ENCODE data around the gene FGD6. TPM values are rescaled to one million over a fixed set of nuclear protein-coding genes. Genes with fewer than 3 reads are reported as not detected.
"Not testable (repeated sequence)": the region's sequence is repeated elsewhere in the genome, so short reads cannot be mapped to it uniquely, and the experiment has no call there.

FGD6 gene
- total and polyA plus RNA-seq, 2 of the 4 experiments (the other 2 are of a cell fraction) = 2.6 to 9.5 TPM

DNA sequence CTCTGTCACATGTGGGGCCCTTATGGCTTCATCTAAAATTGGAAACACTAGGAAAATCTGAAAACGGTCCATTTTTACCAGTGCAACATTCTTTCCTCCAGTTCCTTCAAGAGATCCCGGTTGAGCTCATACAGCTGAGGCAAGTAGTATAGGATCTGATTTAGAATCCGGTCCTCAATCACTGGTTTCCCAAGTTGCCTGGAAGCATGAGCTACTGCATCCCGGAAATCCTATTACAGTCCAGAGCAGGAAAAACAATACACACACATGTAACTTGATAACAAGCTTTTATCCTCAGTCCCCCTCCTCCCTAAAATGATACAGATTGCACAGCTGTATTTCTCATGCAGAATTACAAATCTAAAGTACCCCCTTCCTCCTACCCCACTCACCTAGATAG, 76.0 kb downstream of the FGD6 start:
- no peak overlapping the region for H3K9ac ChIP-seq (ENCODE audit: low read depth, low read length)
- no peak overlapping the region for H3K4ac ChIP-seq (ENCODE audit: low read depth, low read length)
- no peak overlapping the region for H4K5ac ChIP-seq (ENCODE audit: low read depth, low read length)
- no peaks in the 10 kb centered on the region for H3K27me3 ChIP-seq (ENCODE audit: control insufficient read depth, insufficient read depth, low read length)
- no peak overlapping the region for H4K8ac ChIP-seq (ENCODE audit: low read depth in 2 of 2, low read length in 2 of 2)
- no peaks in the 10 kb centered on the region for H3K9me3 ChIP-seq (ENCODE audit: control insufficient read depth, insufficient read depth, low read length)
- no peak for ATAC-seq (ENCODE audit: low read depth)
- ChIA-PET CTCF (interaction anchor here (1.2 kb wide), 1 partner anchor 23 kb away, joined by 3 read pairs; no protein-coding TSS in a partner anchor), POLR2A (ENCODE audit: unreplicated experiment) (no interaction called here)
- no peak overlapping the region for H3K23ac ChIP-seq (ENCODE audit: low read depth, low read length)
- H3K14ac ChIP-seq (replicated peaks; ENCODE audit: low read depth, low read length) = no peak overlapping the region
- dilution Hi-C loops (cut with HindIII; ENCODE audit: low sequenced_read_pairs, unreplicated experiment) = no loop called here
- H2BK120ac ChIP-seq (ENCODE audit: low read depth, low read length) = no peak overlapping the region
- no peak overlapping the region for H2AK5ac ChIP-seq (ENCODE audit: low read depth, low read length)
- H4K91ac ChIP-seq (ENCODE audit: insufficient read depth, low read depth, low read length) = no peak overlapping the region
- DNase-seq = no peak
- no peak overlapping the region for H3K18ac ChIP-seq (ENCODE audit: low read depth, low read length)
- H2AFZ ChIP-seq (replicated peaks; ENCODE audit: low read length, poor library complexity) = no peak overlapping the region
- peaks cover 7% of the 10 kb centered on the region for H3K36me3 ChIP-seq (ENCODE audit: control insufficient read depth, insufficient read depth, low read length)
- BruUV-seq (replicated peaks) = no TSS peak
- WGBS, 2 experiments (ENCODE audit: extremely low coverage in 2 of 2, insufficient read length in 1 of 2) = 81% methylated on average over 2 of the region's 4 CpGs; no CpG with 5 or more reads in 1 of the 2 experiments
- H2BK5ac ChIP-seq (ENCODE audit: low read depth, low read length, poor library complexity, severe bottlenecking) = no peak overlapping the region
- no peaks in the 10 kb centered on the region for H4K20me1 ChIP-seq (ENCODE audit: insufficient read depth, low read length)
- no peak overlapping the region for H2BK20ac ChIP-seq (ENCODE audit: low read depth, low read length)
- no peaks in the 10 kb centered on the region for H3K79me1 ChIP-seq (ENCODE audit: low read depth in 1 of 2, low read length in 2 of 2)
- no peak overlapping the region for H3K4me3 ChIP-seq (ENCODE audit: insufficient read depth, low read depth, low read length)
- no peaks in the 10 kb centered on the region for H3K9me1 ChIP-seq (ENCODE audit: insufficient read depth, low read length)
- H2BK15ac ChIP-seq (ENCODE audit: low read depth, low read length) = no peak overlapping the region
- H2AK9ac ChIP-seq (replicated peaks; ENCODE audit: low read depth, low read length, poor library complexity) = no peak overlapping the region
- no peak overlapping the region for H3K4me2 ChIP-seq (ENCODE audit: low read depth, low read length)
- no peak overlapping the region for H3K27ac ChIP-seq (ENCODE audit: insufficient read depth, low read length)
- H3K4me1 ChIP-seq (ENCODE audit: control insufficient read depth, insufficient read depth, low read length) = peaks cover 4% of the 10 kb centered on the region
- TF ChIP-seq NFE2L2 (IDR thresholded peaks at IDR 0.05; ENCODE audit: low read depth, low read length) (no peak), CHD1 (IDR thresholded peaks at IDR 0.05; ENCODE audit: low read depth, low read length) (no peak), RCOR1 (IDR thresholded peaks at IDR 0.05; ENCODE audit: insufficient replicate concordance, low read length) (no peak), MXI1 (IDR thresholded peaks at IDR 0.05; ENCODE audit: borderline replicate concordance, low read depth, low read length) (no peak), POLR2A (IDR thresholded peaks at IDR 0.05; ENCODE audit: low read depth, low read length) (no peak), BHLHE40 (IDR thresholded peaks at IDR 0.05; ENCODE audit: low read depth, low read length) (no peak), RAD21 (IDR thresholded peaks at IDR 0.05; ENCODE audit: low read length) (no peak)
- TF ChIP-seq, protein P1, sequence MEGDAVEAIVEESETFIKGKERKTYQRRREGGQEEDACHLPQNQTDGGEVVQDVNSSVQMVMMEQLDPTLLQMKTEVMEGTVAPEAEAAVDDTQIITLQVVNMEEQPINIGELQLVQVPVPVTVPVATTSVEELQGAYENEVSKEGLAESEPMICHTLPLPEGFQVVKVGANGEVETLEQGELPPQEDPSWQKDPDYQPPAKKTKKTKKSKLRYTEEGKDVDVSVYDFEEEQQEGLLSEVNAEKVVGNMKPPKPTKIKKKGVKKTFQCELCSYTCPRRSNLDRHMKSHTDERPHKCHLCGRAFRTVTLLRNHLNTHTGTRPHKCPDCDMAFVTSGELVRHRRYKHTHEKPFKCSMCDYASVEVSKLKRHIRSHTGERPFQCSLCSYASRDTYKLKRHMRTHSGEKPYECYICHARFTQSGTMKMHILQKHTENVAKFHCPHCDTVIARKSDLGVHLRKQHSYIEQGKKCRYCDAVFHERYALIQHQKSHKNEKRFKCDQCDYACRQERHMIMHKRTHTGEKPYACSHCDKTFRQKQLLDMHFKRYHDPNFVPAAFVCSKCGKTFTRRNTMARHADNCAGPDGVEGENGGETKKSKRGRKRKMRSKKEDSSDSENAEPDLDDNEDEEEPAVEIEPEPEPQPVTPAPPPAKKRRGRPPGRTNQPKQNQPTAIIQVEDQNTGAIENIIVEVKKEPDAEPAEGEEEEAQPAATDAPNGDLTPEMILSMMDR (conservative IDR thresholded peaks at IDR 0.05; ENCODE audit: low read depth, low read length) = no peak
- in situ Hi-C loops (cut with MboI; ENCODE audit: low sequenced_read_pairs) = no loop called here
- H3K56ac ChIP-seq (ENCODE audit: extremely low read depth, insufficient read depth, low read length) = no peak overlapping the region
- intact Hi-C loops (cut with micrococcal nuclease) = no loop called here

DNA sequence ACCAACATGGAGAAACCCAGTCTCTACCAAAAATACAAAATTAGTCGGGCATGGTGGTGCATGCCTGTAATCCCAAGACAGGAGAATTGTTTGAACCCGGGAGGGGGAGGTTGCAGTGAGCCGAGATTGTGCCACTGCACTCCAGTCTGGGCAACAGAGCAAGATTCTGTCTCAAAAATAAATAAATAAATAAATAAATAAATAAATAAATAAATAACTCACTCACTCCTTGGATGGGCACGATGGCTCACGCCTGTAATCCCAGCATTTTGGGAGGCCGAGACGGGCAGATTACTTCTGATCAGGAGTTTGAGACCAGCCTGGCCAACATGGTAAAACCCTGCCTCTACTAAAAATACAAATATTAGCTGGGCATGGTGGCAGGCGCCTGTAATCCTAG, 79.2 kb downstream of the FGD6 start:
- H3K9ac ChIP-seq (ENCODE audit: low read depth, low read length); H2AK5ac ChIP-seq (ENCODE audit: low read depth, low read length); H3K27ac ChIP-seq (ENCODE audit: insufficient read depth, low read length); H2AFZ ChIP-seq (replicated peaks; ENCODE audit: low read length, poor library complexity); H4K5ac ChIP-seq (ENCODE audit: low read depth, low read length); H3K9me1 ChIP-seq (ENCODE audit: insufficient read depth, low read length); H3K27me3 ChIP-seq (ENCODE audit: control insufficient read depth, insufficient read depth, low read length); H4K91ac ChIP-seq (ENCODE audit: insufficient read depth, low read depth, low read length); POLR2A ChIA-PET (ENCODE audit: unreplicated experiment); H3K4me1 ChIP-seq (ENCODE audit: control insufficient read depth, insufficient read depth, low read length); H3K4me3 ChIP-seq (ENCODE audit: insufficient read depth, low read depth, low read length); H2BK120ac ChIP-seq (ENCODE audit: low read depth, low read length); dilution Hi-C loops (cut with HindIII; ENCODE audit: low sequenced_read_pairs, unreplicated experiment); H3K56ac ChIP-seq (ENCODE audit: extremely low read depth, insufficient read depth, low read length); H2BK5ac ChIP-seq (ENCODE audit: low read depth, low read length, poor library complexity, severe bottlenecking); H2BK15ac ChIP-seq (ENCODE audit: low read depth, low read length); H3K4me2 ChIP-seq (ENCODE audit: low read depth, low read length); BruUV-seq (replicated peaks); H4K8ac ChIP-seq (ENCODE audit: low read depth in 2 of 2, low read length in 2 of 2); H3K18ac ChIP-seq (ENCODE audit: low read depth, low read length); H3K23ac ChIP-seq (ENCODE audit: low read depth, low read length); ATAC-seq (ENCODE audit: low read depth); intact Hi-C loops (cut with micrococcal nuclease); H3K79me1 ChIP-seq (ENCODE audit: low read depth in 1 of 2, low read length in 2 of 2); H3K9me3 ChIP-seq (ENCODE audit: control insufficient read depth, insufficient read depth, low read length); H2AK9ac ChIP-seq (replicated peaks; ENCODE audit: low read depth, low read length, poor library complexity); DNase-seq; H4K20me1 ChIP-seq (ENCODE audit: insufficient read depth, low read length); in situ Hi-C loops (cut with MboI; ENCODE audit: low sequenced_read_pairs); H3K4ac ChIP-seq (ENCODE audit: low read depth, low read length); CTCF ChIA-PET; H3K14ac ChIP-seq (replicated peaks; ENCODE audit: low read depth, low read length); H2BK20ac ChIP-seq (ENCODE audit: low read depth, low read length): not testable (repeated sequence)
- peaks cover 13% of the 10 kb centered on the region for H3K36me3 ChIP-seq (ENCODE audit: control insufficient read depth, insufficient read depth, low read length)
- WGBS, 2 experiments (ENCODE audit: extremely low coverage in 2 of 2, insufficient read length in 1 of 2) = no CpG with 5 or more reads among the region's 8 CpGs

All from IMR-90 (cell line).